Amniotic stem cell (primary cell): Measurements from ENCODE around the gene CALHM5.
"Not testable (repeated sequence)": the region's sequence is repeated elsewhere in the genome, so short reads cannot be mapped to it uniquely, and the experiment has no call there.

Experiments
- DNase-seq: peaks from one replicate; lab custom pipeline; 2025; lab: John Stamatoyannopoulos, UW

CALHM5 gene

DNA sequence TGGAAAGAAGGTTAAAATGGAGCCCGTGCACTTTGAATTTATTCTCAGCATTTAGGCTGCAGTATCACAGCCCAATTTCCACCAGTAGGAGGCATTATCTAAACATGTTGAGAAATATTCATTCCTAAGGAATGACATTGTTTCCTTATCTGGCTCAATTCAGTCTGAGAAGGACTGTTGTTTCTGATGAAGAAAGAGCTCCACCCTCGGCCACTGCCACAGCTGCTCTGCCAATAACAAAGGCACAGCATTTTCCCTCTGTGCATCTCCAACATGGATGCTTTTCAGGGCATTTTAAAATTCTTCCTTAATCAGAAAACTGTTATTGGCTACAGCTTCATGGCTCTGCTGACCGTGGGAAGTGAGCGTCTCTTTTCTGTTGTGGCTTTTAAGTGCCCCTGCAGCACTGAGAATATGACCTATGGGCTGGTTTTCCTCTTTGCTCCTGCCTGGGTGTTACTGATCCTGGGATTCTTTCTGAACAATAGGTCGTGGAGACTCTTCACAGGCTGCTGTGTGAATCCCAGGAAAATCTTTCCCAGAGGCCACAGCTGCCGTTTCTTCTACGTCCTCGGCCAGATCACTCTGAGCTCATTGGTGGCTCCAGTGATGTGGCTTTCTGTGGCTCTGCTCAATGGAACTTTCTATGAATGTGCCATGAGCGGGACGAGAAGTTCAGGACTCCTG is at the start of gene CALHM5:
CALHM5 (plus strand) TSS at position 216 of the 687 bp plus-strand sequence; CDS start at position 274, 58 bp downstream.
- DNase-seq, result peak; percentile 80

DNA sequence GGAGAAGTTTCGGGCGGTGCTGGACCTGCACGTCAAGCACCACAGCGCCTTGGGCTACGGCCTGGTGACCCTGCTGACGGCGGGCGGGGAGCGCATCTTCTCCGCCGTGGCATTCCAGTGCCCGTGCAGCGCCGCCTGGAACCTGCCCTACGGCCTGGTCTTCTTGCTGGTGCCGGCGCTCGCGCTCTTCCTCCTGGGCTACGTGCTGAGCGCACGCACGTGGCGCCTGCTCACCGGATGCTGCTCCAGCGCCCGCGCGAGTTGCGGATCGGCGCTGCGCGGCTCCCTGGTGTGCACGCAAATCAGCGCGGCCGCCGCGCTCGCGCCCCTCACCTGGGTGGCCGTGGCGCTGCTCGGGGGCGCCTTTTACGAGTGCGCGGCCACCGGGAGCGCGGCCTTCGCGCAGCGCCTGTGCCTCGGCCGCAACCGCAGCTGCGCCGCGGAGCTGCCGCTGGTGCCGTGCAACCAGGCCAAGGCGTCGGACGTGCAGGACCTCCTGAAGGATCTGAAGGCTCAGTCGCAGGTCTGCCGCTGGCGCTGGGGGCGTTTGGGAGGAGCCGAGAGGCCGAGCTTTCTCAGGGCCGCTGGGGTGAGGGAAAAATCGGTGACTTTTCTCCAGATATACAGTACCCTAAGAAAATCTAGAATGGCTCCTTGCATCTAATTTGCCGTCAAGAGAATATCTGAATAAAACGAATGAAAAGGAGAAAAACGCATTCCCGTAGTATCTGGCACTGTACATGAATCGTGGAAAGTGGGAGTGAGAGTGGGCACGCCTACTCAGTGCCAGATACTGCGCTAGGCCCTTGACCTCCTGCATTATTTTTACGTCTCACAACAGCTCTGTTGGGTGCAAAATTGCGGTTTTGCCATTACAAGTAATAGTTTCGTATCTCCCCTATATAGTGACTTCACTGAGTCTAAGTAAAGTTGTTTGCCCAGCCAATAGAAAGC is 49.2 kb upstream of the CALHM5 start:
- DNase-seq, result no peak

DNA sequence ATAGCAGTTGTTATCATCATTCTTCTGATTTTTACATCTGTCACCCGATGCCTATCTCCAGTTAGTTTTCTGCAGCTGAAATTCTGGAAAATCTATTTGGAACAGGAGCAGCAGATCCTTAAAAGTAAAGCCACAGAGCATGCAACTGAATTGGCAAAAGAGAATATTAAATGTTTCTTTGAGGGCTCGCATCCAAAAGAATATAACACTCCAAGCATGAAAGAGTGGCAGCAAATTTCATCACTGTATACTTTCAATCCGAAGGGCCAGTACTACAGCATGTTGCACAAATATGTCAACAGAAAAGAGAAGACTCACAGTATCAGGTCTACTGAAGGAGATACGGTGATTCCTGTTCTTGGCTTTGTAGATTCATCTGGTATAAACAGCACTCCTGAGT is 48.1 kb upstream of the CALHM5 start:
- DNase-seq, result no peak

- DNase-seq, result no peak
Observed at GRCh38 chr6:116465246-116465645, 46.2 kb upstream of the CALHM5 start.

- no peak for DNase-seq
Observed at GRCh38 chr6:116467096-116467495, 44.3 kb upstream of the CALHM5 start.

GRCh38 chr6:116467514-116467913 is 43.9 kb upstream of the CALHM5 start:
- no peak for DNase-seq

DNA sequence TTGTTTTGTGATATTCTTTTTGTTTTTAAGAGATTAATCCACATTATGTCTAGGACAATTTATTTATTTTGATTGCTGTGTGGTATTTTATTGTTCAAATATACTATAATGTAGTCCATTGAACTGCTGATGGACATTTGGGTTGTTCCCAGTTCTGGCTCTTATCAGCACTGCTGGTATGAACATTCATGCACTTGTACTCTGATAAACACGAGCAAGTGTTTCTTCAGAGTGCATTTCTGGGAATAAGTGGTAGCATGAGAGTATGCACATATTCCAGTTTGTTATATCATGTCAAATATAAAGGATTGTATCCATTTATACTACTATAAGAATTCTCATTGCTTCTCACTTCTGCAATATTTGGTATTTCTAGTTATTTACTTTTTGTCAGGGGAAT is 43.1 kb upstream of the CALHM5 start:
- no peak for DNase-seq

GRCh38 chr6:116471531-116471930 is 39.9 kb upstream of the CALHM5 start:
- DNase-seq, result no peak

GRCh38 chr6:116472706-116473105 is 38.7 kb upstream of the CALHM5 start:
- DNase-seq, result no peak

DNA sequence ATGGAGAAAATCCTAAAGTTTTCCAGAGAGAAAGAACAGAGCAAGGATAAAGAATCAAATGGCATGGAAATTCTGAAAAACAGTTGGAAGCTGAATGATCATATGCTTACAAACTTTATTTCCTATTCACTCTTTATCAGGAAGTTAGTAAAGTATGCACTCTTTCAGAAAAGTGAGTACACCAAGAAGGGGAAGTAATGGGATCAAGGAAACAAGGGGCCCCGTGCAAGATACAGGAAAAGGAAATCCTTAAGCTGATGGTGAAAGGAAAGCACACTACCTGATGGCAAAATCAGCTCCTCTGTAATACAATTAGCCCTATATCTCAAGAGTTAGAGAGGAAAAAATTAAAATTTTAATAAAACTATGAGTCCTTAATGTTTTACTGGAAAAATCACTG is 36.3 kb upstream of the CALHM5 start:
- no peak for DNase-seq

GRCh38 chr6:116476002-116476678 is 35.3 kb upstream of the CALHM5 start:
- DNase-seq, result no peak

- DNase-seq, result no peak
Observed at GRCh38 chr6:116482780-116483179, 28.7 kb upstream of the CALHM5 start.

DNA sequence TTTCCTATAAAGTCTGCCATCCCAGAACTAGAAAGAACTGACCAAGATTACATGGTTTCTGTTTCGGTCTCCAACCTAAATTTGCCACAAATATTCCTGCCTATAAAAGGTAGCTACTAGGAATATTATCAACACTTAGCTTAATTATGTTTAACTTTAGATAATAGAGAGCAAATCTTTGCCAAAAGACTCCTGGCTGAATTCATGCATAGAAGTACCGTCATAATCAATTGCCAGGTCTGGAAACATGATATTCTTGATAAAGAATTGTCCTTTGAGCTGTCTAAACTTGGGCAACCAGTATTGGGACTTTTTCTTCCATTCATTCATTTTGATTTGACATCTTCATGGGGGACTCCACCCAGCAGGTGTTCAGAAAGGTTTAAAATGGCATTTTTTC is 27.8 kb upstream of the CALHM5 start:
- DNase-seq, result no peak

- no peak for DNase-seq
Observed at GRCh38 chr6:116485559-116486184, 25.8 kb upstream of the CALHM5 start.

DNA sequence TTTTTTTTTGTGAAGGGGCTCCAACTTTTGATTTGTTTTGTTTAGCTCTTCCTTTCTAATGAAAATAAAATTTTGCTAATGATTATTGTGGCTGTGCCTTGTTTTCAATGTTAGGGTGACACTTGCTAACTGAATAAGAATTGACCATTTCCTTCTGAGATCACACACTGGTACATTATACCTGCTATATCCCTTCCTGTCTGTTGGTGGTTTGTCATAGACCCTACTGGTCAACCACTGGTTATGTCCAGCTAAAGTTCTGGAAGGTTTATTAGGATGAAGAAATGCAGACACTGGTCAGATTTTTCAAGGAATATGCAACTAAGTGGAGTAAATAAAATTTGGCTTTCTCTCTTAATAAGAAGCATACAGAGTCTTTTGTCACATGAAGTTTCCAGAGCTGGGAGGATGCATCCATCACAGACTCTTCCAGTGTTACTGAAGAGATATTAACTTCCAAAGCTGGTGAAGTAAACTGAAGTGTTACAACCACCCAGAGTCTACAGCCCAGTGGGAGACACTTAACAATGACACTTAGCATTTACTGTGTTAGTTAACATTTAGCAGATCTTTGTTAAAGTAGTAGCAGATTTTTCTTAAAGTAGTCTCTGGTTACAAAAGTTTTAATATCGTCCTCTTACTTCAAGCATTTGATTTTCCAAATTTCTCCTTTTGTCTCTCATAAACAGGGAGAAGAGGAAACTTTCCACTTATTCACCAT is 19.7 kb upstream of the CALHM5 start:
- DNase-seq, result no peak

DNA sequence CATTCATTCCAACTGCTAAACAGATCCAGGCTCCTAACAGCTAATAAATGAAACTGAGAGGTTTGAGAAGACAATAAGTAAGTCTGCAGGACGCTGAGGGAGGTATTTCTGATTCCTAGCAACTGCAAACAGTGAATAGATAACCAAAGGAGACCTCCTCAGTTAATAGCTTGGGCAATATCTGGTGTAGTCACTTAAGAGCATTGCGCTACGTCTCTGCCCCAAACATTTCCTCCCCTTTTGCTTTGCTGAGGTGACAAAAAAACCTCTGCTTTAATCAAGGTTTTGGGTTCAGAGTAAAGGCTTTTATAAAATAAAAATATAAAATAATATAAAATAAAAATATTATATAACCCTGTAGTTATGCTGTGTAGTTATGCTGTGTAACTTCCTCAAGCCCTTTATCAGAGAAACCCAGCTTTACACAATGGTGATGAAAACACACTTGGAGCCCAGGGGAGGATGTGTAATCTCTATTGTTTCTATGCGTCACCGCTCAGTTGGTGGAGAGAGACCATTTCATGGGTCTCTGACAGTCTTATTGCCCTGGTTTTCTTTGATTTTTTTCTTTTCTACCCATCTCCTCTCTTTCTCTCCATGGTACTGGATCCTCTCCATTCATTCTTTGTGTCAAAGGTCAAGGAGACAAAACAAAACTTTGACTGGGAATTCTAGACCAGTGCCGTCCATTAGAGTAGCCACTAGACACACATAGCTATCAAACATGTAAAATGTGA is 18.9 kb upstream of the CALHM5 start:
- no peak for DNase-seq

DNA sequence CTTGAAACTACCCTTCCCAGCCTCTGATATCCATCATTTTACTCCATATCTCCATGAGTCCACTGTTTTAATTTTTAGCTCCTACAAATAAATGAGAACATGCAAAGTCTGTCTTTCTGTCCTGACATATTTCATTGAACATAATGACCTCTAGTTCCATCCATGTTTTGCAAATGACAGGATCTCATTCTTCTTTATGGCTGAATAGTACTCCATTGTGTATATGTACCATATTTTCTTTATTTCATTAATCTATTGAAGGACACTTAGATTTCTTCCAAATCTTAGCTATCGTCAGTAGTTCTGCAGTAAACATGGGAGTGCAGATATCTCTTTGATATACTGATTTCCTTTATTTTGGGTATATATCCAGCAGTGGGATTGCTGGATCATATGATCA is 16.3 kb upstream of the CALHM5 start:
- not testable (repeated sequence) for DNase-seq

DNA sequence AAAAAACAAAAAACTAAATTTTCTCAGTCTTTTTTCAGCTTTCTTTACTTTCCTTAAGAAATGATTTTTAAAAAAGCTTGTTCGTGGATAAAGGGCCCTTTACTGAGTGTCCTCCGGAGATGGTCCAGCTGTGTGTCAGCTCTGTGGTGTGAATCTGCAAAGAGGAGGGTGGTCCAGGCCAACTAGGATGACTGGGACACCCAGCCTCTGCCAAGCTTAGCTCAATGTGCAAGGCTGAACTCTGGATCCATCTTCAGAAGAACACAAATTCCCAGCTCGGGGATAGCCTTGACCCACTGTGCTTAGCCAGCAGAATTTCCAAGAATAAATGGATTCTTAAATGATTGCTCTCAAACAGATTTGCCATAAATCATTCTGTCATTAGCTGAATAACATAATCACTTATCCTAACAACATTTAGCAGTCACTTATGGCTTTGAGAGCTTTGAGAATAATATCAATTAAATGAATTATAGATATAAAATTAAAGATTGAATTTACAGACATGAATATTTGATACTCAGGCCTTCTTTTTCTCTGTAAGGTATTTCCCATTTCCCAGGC is 14.2 kb upstream of the CALHM5 start:
- DNase-seq, result no peak

GRCh38 chr6:116500969-116501433 is 10.4 kb upstream of the CALHM5 start:
- DNase-seq, result no peak

DNA sequence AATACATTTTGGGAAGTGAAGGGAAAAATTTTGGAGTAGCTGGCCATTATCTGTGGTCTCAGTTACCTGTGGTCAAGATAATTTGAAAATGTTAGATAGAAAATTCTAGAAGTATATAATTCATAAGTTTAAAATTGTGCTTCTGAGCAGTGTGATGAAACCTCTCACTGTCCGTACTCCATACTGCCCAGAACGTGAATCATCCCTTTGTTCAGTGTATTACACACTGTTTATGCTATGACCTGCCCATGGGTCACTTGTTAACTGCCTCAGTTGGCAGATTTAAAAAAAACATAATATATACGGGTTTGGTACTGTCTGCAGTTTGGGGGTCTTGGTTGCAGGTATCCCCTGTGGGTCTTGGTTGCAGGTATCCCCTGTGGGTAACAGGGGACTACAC is 4.1 kb upstream of the CALHM5 start:
- DNase-seq, result no peak
